Thoracic aorta endothelial cell (primary cell): ENCODE measurements around the gene SYNE3. TPM values are rescaled to one million over a fixed set of nuclear protein-coding genes. Genes with fewer than 3 reads are reported as not detected.
A peak's percentile ranks its signal among the peaks of the same experiment; 100 is the strongest.

Experiments
- small RNA-seq: library from RNA; depleted of rRNA; stranded (forward); fragments of <200 nt; gene quantifications from one replicate; pipeline ENCODE3, GENCODE V24; 2012
- total RNA-seq: library from RNA; depleted of rRNA; stranded (reverse); fragments of >200 nt; gene quantifications from 2 replicates; pipeline ENCODE4 v1.2.3, GENCODE V29; 2012

Gene SYNE3, protein sequence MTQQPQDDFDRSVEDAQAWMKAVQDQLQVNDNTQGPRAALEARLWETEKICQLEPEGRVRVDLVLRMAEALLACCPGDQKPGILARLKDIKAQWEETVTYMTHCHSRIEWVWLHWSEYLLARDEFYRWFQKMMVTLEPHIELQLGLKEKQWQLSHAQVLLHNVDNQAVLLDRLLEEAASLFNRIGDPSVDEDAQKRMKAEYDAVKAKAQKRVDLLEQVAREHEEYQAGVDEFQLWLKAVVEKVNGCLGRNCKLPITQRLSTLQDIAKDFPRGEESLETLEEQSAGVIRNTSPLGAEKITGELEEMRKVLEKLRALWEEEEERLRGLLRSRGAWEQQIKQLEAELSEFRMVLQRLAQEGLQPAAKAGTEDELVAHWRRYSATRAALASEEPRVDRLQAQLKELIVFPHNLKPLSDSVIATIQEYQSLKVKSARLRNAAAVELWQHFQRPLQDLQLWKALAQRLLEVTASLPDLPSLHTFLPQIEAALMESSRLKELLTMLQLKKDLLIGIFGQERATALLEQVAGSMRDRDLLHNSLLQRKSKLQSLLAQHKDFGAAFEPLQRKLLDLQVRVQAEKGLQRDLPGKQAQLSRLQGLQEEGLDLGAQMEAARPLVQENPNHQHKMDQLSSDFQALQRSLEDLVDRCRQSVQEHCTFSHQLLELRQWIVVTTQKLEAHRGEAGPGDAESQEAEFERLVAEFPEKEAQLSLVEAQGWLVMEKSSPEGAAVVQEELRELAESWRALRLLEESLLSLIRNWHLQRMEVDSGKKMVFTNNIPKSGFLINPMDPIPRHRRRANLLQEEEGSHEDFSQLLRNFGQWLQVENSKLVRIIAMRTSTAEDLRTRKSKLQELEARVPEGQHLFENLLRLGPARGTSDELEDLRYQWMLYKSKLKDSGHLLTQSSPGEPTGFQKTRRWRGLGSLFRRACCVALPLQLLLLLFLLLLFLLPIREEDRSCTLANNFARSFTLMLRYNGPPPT
- 14.8 and 19.8 TPM in 2 replicates for total RNA-seq

GRCh38 chr14:95516554-95517181 is at the start of gene SYNE3:
Gene SYNE3, minus strand, starts transcription at chr14:95516650. Its CDS starts 40,829 bp downstream, at chr14:95475821.

DNA sequence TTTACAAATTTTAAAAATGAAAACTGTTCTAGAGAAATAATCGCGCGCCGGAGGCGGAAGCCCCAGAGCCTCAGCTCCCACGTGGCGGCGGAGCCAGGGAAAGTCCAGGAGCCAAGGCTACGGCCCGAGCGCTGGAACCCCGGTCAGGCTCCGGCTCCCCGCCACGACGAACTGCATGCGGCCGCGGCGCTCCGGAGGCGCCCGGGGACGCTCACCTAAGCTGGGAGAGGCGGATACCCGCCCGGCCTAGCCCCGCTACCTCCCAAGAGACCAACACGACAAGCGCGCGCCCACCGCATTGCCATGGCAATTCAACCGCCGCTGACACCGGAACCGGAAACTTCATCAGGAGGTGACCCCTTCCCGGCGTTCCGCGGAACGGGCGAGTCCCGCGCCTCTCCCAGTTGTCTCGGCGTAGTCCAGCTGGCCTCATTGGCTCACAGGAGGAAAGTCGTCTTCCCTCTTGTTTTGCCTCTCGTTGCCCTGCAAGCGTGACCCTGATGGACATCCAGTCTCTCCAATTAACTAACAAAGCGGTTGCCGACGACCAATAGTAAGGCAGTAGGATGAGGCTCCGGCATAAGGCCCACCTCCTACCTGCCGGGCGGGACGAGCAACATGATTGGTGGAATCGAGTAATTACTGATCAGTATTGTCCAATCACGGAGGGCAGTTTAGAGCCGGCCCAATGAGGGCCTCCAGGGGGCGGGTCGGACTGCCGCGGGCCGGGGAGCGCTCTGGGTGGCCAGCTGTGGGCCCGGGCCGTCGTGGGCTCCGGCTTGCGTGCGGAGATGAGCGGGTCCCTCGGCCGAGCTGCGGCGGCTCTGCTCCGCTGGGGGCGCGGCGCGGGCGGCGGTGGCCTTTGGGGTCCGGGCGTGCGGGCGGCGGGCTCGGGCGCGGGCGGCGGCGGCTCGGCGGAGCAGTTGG is 18.1 kb upstream of the SYNE3 start, which contains the start of gene GLRX5:
Gene GLRX5, plus strand, starts transcription at position 752 of the 927 bp plus-strand sequence. Its CDS starts 40 bp downstream, at position 792.

Small RNA genes lying within 50 kb of the gene (small RNA-seq; reads per million reads assigned to genes)
- 91.8 reads per million, percentile 98 among the genes with 10 or more reads in this experiment for gene SCARNA13

Other genes with a start within 250 kb of the SYNE3 start
- gene CLMN, start 196.7 kb downstream of the SYNE3 start, total RNA-seq, result 7.4 and 10.0 TPM in 2 replicates
- 50.4 and 60.3 TPM in 2 replicates for gene GLRX5, start 18.4 kb upstream of the SYNE3 start, total RNA-seq
- not detected in 2 replicates for gene TCL1B, start 169.8 kb upstream of the SYNE3 start, total RNA-seq
- not detected in 2 replicates for gene TCL1A, start 197.5 kb upstream of the SYNE3 start, total RNA-seq